Liver (tissue), 9 donors: Measurements from ENCODE around the gene ASAP2. TPM values are rescaled to one million over a fixed set of nuclear protein-coding genes. Genes with fewer than 3 reads are reported as not detected.

Experiments
- DNase-seq: peaks from one replicate; pipeline ENCODE4 v3.0.0-alpha.2; 2017; ENCODE audit warnings: low spot score
- H3K27ac ChIP-seq, 2 donors: one replicate each; pipeline ENCODE4 v1.7.0; 2013; ENCODE audit warnings: inconsistent platforms in 2 of 2, low read length in 2 of 2, control low read depth in 1 of 2, low read depth in 1 of 2, mild to moderate bottlenecking in 1 of 2
- H3K27me3 ChIP-seq, 4 donors: one replicate each; pipeline versions ENCODE4 v1.6.1 to v1.7.0; 2013; ENCODE audit warnings: low read length in 3 of 4, inconsistent platforms in 1 of 4, mild to moderate bottlenecking in 1 of 4, moderate library complexity in 1 of 4; ENCODE audit not compliant: control insufficient read depth in 4 of 4, insufficient read depth in 4 of 4
- H3K36me3 ChIP-seq, 4 donors: one replicate each; pipeline versions ENCODE4 v1.6.1 to v1.7.0; 2013; ENCODE audit warnings: low read length in 3 of 4, mild to moderate bottlenecking in 3 of 4, low read depth in 1 of 4, moderate library complexity in 1 of 4; ENCODE audit not compliant: control insufficient read depth in 4 of 4, insufficient read depth in 3 of 4
- H3K4me1 ChIP-seq, 4 donors: one replicate each; pipeline versions ENCODE4 v1.6.1 to v1.7.0; 2013; ENCODE audit warnings: low read length in 3 of 4, mild to moderate bottlenecking in 3 of 4, moderate library complexity in 1 of 4; ENCODE audit not compliant: control insufficient read depth in 4 of 4, insufficient read depth in 4 of 4
- H3K4me3 ChIP-seq, 3 donors: one replicate each; pipeline versions ENCODE4 v1.6.1 to v1.7.0; 2013; ENCODE audit warnings: low read length in 3 of 3, control low read depth in 1 of 3, low read depth in 1 of 3, mild to moderate bottlenecking in 1 of 3
- H3K9ac ChIP-seq, 2 donors: one replicate each; pipeline ENCODE4 v1.7.0; 2013; ENCODE audit warnings: low read length in 2 of 2, mild to moderate bottlenecking in 2 of 2, moderate library complexity in 2 of 2, control low read depth in 1 of 2, low read depth in 1 of 2
- H3K9me3 ChIP-seq, 4 donors: one replicate each; pipeline versions ENCODE4 v1.6.1 to v1.7.0; 2013; ENCODE audit warnings: low read length in 3 of 4; ENCODE audit not compliant: control insufficient read depth in 4 of 4
- EGR1 ChIP-seq, 2 donors: IDR thresholded peaks; 2 replicates each; pipeline ENCODE4 v1.6.1; 2016 to 2018; ENCODE audit warnings: antibody characterized with exemption in 2 of 2, low read depth in 2 of 2
- FOXA1 ChIP-seq: IDR thresholded peaks from 2 replicates; pipeline ENCODE4 v1.6.1; 2016; ENCODE audit warnings: antibody characterized with exemption
- FOXA2 ChIP-seq: IDR thresholded peaks from 2 replicates; pipeline ENCODE4 v1.6.1; 2016; ENCODE audit warnings: antibody characterized with exemption
- HNF4G ChIP-seq: IDR thresholded peaks from 2 replicates; pipeline ENCODE4 v1.6.1; 2016; ENCODE audit warnings: antibody characterized with exemption
- JUND ChIP-seq, 2 donors: IDR thresholded peaks; 2 replicates each; pipeline ENCODE4 v1.6.1; 2016; ENCODE audit warnings: antibody characterized with exemption in 2 of 2
- NR2F2 ChIP-seq: IDR thresholded peaks from 2 replicates; pipeline ENCODE4 v1.6.1; 2016; ENCODE audit warnings: antibody characterized with exemption
- RAD21 ChIP-seq, 2 donors: IDR thresholded peaks; 2 replicates each; pipeline ENCODE4 v1.6.1; 2016; ENCODE audit warnings: antibody characterized with exemption in 2 of 2, mild to moderate bottlenecking in 2 of 2
- SP1 ChIP-seq: IDR thresholded peaks from 2 replicates; pipeline ENCODE4 v1.6.1; 2018; ENCODE audit warnings: antibody characterized with exemption, mild to moderate bottlenecking
- YY1 ChIP-seq: IDR thresholded peaks from 2 replicates; pipeline ENCODE4 v1.6.1; 2016; ENCODE audit warnings: antibody characterized with exemption, mild to moderate bottlenecking
- WGBS: extraction: QIAGEN DNeasy Blood & Tissue Kit; methylation state at CpG from one replicate; pipeline ENCODE4 v1.1.7; 2013; 5-methylcytosine and 5-hydroxymethylcytosine counted together
- polyA plus RNA-seq, 2 donors: library from polyadenylated mRNA; stranded (reverse) in 1 of 2; unstranded in 1 of 2; fragments of 200-250 nt in 1 of 2; fragments of >200 nt in 1 of 2; fragmentation: Nextera tagmentation in 1 of 2; extraction: Ambion mirVana in 1 of 2; gene quantifications; one replicate each; pipeline versions ENCODE4 v1.2.1 to v1.2.3, GENCODE V29; 2013 to 2015
- total RNA-seq, 2 donors: library from RNA; depleted of rRNA; stranded (reverse); fragments of >200 nt; gene quantifications; one replicate each; pipeline ENCODE4 v1.2.3, GENCODE V29; 2014
- TF ChIP-seq, protein P1 (sequence below): IDR thresholded peaks from 2 replicates; pipeline ENCODE4 v1.6.1; 2016; ENCODE audit warnings: antibody characterized with exemption
- TF ChIP-seq, protein P2 (sequence below): fragments of 150-350 bp; IDR thresholded peaks from 2 replicates; pipeline ENCODE4 v1.5.1; 2017; ENCODE audit warnings: improper control_type of control experiment, low read depth, low read length; ENCODE audit not compliant: missing input control
- TF ChIP-seq, protein P3 (sequence below): IDR thresholded peaks from 2 replicates; pipeline ENCODE4 v1.6.1; 2016; ENCODE audit warnings: antibody characterized with exemption, mild to moderate bottlenecking
- donor health status: healthy.
- donor health status: healthy.
- donor health status: healthy.
- donor health status: healthy.
- donor health status: healthy.

ASAP2 gene
- total and polyA plus RNA-seq, 4 donors: 0.36 to 5.9 (median 2.6) TPM

DNA sequence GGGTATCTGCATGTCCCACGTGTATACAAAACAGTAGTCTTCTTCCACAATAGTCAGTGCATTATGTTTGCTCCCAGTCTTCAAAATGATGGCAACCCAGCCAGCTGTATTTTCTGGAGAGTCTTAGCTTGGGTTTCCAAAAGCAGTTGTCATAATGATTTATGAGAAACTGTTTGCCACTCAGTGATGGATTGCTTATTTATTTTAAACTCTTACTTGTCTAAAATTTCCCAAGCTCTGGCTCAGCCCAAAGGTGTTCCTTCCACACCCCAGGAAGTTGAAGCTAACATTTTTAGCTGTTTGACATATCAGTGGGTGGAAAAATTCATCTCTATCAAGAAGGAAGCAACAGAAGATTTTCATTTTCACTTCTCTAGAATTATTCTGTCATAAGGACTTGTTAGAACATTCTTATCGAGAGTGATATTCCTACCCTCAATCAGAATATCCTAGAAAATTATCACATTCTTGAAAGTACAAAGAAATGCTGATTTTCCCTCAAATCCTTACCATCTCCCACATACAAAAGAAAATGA, 78.8 kb downstream of the ASAP2 start:
- no peak for TF ChIP-seq RAD21 (IDR thresholded peaks at IDR 0.05)
- no peak for TF ChIP-seq SP1
- TF ChIP-seq HNF4G: no peak
- no peak for DNase-seq
- no peak overlapping the region for H3K9ac ChIP-seq
- H3K9me3 ChIP-seq: no peaks in the 10 kb centered on the region
- 63% methylated on average over 2 of the region's 2 CpGs for WGBS
- no peak overlapping the region for H3K27ac ChIP-seq
- H3K27me3 ChIP-seq: no peaks in the 10 kb centered on the region
- H3K4me1 ChIP-seq: no peaks in the 10 kb centered on the region
- no peaks in the 10 kb centered on the region for H3K36me3 ChIP-seq
- H3K4me3 ChIP-seq: no peak overlapping the region

DNA sequence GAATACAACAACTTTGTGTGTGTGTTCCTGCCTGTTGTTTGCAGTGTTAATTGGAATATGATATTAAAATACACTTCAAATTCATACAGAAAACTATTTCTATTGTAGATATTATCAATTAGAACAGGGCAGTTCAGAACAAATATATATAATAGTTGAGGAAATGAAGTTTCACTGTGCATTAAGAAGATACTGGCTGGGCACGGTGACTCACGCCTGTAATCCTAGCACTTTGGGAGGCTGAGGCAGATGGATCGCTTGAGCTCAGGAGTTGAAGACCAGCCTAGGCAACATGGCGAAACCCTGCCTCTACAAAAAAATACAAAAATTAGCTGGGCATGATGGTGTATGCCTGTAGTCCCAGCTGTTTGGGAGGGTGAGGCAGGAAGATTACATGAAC, 79.3 kb downstream of the ASAP2 start:
- WGBS: 97% methylated on average over 4 of the region's 4 CpGs
- TF ChIP-seq JUND (IDR thresholded peaks at IDR 0.05): no peak
- no peak for TF ChIP-seq YY1
- no peak for TF ChIP-seq RAD21 (IDR thresholded peaks at IDR 0.05)
- TF ChIP-seq, protein P1, sequence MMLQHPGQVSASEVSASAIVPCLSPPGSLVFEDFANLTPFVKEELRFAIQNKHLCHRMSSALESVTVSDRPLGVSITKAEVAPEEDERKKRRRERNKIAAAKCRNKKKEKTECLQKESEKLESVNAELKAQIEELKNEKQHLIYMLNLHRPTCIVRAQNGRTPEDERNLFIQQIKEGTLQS: no peak
- TF ChIP-seq SP1: no peak
- no peak for TF ChIP-seq FOXA1
- no peak for TF ChIP-seq EGR1 (IDR thresholded peaks at IDR 0.05; ENCODE audit: low read depth in 2 of 2)
- no peak for TF ChIP-seq FOXA2
- TF ChIP-seq, protein P2, sequence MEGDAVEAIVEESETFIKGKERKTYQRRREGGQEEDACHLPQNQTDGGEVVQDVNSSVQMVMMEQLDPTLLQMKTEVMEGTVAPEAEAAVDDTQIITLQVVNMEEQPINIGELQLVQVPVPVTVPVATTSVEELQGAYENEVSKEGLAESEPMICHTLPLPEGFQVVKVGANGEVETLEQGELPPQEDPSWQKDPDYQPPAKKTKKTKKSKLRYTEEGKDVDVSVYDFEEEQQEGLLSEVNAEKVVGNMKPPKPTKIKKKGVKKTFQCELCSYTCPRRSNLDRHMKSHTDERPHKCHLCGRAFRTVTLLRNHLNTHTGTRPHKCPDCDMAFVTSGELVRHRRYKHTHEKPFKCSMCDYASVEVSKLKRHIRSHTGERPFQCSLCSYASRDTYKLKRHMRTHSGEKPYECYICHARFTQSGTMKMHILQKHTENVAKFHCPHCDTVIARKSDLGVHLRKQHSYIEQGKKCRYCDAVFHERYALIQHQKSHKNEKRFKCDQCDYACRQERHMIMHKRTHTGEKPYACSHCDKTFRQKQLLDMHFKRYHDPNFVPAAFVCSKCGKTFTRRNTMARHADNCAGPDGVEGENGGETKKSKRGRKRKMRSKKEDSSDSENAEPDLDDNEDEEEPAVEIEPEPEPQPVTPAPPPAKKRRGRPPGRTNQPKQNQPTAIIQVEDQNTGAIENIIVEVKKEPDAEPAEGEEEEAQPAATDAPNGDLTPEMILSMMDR: no peak
- TF ChIP-seq NR2F2: no peak
- TF ChIP-seq, protein P3, sequence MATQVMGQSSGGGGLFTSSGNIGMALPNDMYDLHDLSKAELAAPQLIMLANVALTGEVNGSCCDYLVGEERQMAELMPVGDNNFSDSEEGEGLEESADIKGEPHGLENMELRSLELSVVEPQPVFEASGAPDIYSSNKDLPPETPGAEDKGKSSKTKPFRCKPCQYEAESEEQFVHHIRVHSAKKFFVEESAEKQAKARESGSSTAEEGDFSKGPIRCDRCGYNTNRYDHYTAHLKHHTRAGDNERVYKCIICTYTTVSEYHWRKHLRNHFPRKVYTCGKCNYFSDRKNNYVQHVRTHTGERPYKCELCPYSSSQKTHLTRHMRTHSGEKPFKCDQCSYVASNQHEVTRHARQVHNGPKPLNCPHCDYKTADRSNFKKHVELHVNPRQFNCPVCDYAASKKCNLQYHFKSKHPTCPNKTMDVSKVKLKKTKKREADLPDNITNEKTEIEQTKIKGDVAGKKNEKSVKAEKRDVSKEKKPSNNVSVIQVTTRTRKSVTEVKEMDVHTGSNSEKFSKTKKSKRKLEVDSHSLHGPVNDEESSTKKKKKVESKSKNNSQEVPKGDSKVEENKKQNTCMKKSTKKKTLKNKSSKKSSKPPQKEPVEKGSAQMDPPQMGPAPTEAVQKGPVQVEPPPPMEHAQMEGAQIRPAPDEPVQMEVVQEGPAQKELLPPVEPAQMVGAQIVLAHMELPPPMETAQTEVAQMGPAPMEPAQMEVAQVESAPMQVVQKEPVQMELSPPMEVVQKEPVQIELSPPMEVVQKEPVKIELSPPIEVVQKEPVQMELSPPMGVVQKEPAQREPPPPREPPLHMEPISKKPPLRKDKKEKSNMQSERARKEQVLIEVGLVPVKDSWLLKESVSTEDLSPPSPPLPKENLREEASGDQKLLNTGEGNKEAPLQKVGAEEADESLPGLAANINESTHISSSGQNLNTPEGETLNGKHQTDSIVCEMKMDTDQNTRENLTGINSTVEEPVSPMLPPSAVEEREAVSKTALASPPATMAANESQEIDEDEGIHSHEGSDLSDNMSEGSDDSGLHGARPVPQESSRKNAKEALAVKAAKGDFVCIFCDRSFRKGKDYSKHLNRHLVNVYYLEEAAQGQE: no peak
- Histone ChIP-seq H3K36me3 (no peaks in the 10 kb centered on the region), H3K9ac (no peak overlapping the region), H3K4me3 (no peak overlapping the region), H3K4me1 (no peaks in the 10 kb centered on the region), H3K27me3 (no peaks in the 10 kb centered on the region), H3K9me3 (no peaks in the 10 kb centered on the region), H3K27ac (no peak overlapping the region)
- no peak for DNase-seq
